Body of pancreas (tissue), 4 donors: ENCODE measurements around the gene LAG3.

Source experiments
- CTCF ChIP-seq, 7 experiments: fragments of 450-650 bp in 4 of 7; fragments of 200-600 bp in 3 of 7; sonication (generic) in 3 of 7; IDR thresholded peaks; one replicate each; pipeline ENCODE4 v1.5.1; 2016 to 2019; ENCODE audit warnings: antibody characterized with exemption in 7 of 7
- POLR2A ChIP-seq, 3 donors: fragments of 450-650 bp; IDR thresholded peaks; one replicate each; pipeline ENCODE4 v1.6.1; 2016; ENCODE audit warnings: antibody characterized with exemption in 3 of 3, mild to moderate bottlenecking in 2 of 3

- TF ChIP-seq CTCF (IDR thresholded peaks at IDR 0.05) (peak; percentile 60 to 86 (median 72)), POLR2A (IDR thresholded peaks at IDR 0.05) (no peak)
Measured at GRCh38 chr12:6735448-6736191, 36.7 kb upstream of the LAG3 start.
